OCI-LY7 (cell line): ENCODE measurements around the gene QPRT.

Experiments
- CTCF ChIP-seq: fragments of 200-600 bp; sonication (generic); conservative IDR thresholded peaks from 2 replicates; pipeline ENCODE4 v1.5.1; 2014; ENCODE audit warnings: mild to moderate bottlenecking, antibody characterized with exemption, low read length, moderate library complexity, mixed read lengths
- EZH2phosphoT487 ChIP-seq: fragments of 200-600 bp; sonication (generic); IDR thresholded peaks from 2 replicates; pipeline ENCODE4 v1.6.1; 2018; ENCODE audit warnings: low read depth, borderline replicate concordance, mild to moderate bottlenecking, mixed run types, antibody characterized with exemption, low read length, moderate library complexity, mixed read lengths

DNA sequence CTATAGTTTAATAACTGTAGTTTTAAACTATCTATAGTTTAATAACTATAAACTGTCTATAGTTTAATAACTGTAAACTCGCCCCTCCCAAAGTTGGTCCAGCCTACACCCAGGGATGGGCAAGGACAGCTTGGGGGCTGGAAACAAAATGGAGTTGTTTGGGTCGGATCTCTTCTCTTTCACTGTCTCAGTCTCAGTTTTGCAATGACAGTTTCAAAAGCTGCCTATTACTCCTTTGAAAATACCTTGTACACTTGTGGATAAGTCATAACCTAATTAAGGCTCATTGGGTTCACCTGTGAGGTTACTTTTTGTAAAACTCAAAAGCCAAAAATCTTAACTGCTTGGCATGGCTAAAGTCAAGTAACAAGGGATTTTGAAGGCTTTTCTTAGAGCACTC lies 35.4 kb downstream of the QPRT start:
- TF ChIP-seq CTCF (no peak), EZH2phosphoT487 (no peak)
